Measurements from ENCODE around the gene NR1D1. TPM values are rescaled to one million over a fixed set of nuclear protein-coding genes. Genes with fewer than 3 reads are reported as not detected.

NR1D1 gene
- total RNA-seq, 1 experiment from 2014 or later = 10.7 TPM

GRCh38 chr17:40068129-40068581, 32.2 kb downstream of the NR1D1 start:
- BruUV-seq (replicated peaks) = no TSS peak
- Histone ChIP-seq H3K36me3 (ENCODE audit: low read depth) (no peaks in the 10 kb centered on the region), H3K79me2 (ENCODE audit: low read depth) (no peaks in the 10 kb centered on the region), H4K20me1 (ENCODE audit: insufficient read depth) (no peaks in the 10 kb centered on the region; the same call in 1 of the 2 replicates), H3K27me3 (ENCODE audit: insufficient read depth, low read depth) (no peaks in the 10 kb centered on the region), H3K9me2 (ENCODE audit: insufficient read depth) (no peaks in the 10 kb centered on the region), H3F3A (ENCODE audit: insufficient read depth, low read depth) (peaks cover 8% of the 10 kb centered on the region; the same call in 1 of the 2 replicates), H3K4me2 (no peak overlapping the region), H3K4me3 (no peak overlapping the region), H3K9me3 (ENCODE audit: insufficient read depth, low read depth) (no peaks in the 10 kb centered on the region), H2AFZ (no peak overlapping the region), H3K27ac (no peak overlapping the region), H3K4me1 (replicated peaks; ENCODE audit: insufficient read depth) (peaks cover 41% of the 10 kb centered on the region)
- no peak for DNase-seq
- CTCF ChIA-PET = no interaction called here
- TF ChIP-seq EZH2 (IDR thresholded peaks at IDR 0.05; ENCODE audit: low read depth) (no peak), CTCF (conservative IDR thresholded peaks at IDR 0.05) (no peak)
- intact Hi-C loops (cut with micrococcal nuclease; ENCODE audit: unreplicated experiment) = no loop called here
- POLR2A ChIA-PET (ENCODE audit: unreplicated experiment) = no interaction called here

GRCh38 chr17:40067710-40068109, 32.7 kb downstream of the NR1D1 start:
- TF ChIP-seq EZH2 (IDR thresholded peaks at IDR 0.05; ENCODE audit: low read depth) = no peak
- no peak for TF ChIP-seq CTCF (conservative IDR thresholded peaks at IDR 0.05)
- CTCF ChIA-PET = no interaction called here
- H3K9me2 ChIP-seq (ENCODE audit: insufficient read depth) = no peaks in the 10 kb centered on the region
- no peak overlapping the region for H2AFZ ChIP-seq
- H3K4me3 ChIP-seq = no peak overlapping the region
- no peak overlapping the region for H3K27ac ChIP-seq
- H3K27me3 ChIP-seq (ENCODE audit: insufficient read depth, low read depth) = no peaks in the 10 kb centered on the region
- intact Hi-C loops (cut with micrococcal nuclease; ENCODE audit: unreplicated experiment) = no loop called here
- no peaks in the 10 kb centered on the region for H3K79me2 ChIP-seq (ENCODE audit: low read depth)
- H3F3A ChIP-seq (ENCODE audit: insufficient read depth, low read depth) = peaks cover 8% of the 10 kb centered on the region; the same call in 1 of the 2 replicates
- no peak for DNase-seq
- H3K4me1 ChIP-seq (replicated peaks; ENCODE audit: insufficient read depth) = peaks cover 40% of the 10 kb centered on the region
- H4K20me1 ChIP-seq (ENCODE audit: insufficient read depth) = no peaks in the 10 kb centered on the region; the same call in 1 of the 2 replicates
- no TSS peak for BruUV-seq (replicated peaks)
- no peak overlapping the region for H3K4me2 ChIP-seq
- H3K36me3 ChIP-seq (ENCODE audit: low read depth) = no peaks in the 10 kb centered on the region
- H3K9me3 ChIP-seq (ENCODE audit: insufficient read depth, low read depth) = no peaks in the 10 kb centered on the region
- POLR2A ChIA-PET (ENCODE audit: unreplicated experiment) = no interaction called here

- TF ChIP-seq EZH2 (IDR thresholded peaks at IDR 0.05; ENCODE audit: low read depth) = no peak
- no peak for TF ChIP-seq CTCF (conservative IDR thresholded peaks at IDR 0.05)
- H3K79me2 ChIP-seq (ENCODE audit: low read depth) = no peaks in the 10 kb centered on the region
- intact Hi-C loops (cut with micrococcal nuclease; ENCODE audit: unreplicated experiment) = no loop called here
- no peak overlapping the region for H2AFZ ChIP-seq
- no peak overlapping the region; the same call in 1 of the 2 replicates for H3K4me2 ChIP-seq
- POLR2A ChIA-PET (ENCODE audit: unreplicated experiment) = interaction anchor here (0.6 kb wide), 2 partner anchors 327 to 1339 kb away, joined by 4 to 8 read pairs; no protein-coding TSS in a partner anchor
- no peak for DNase-seq
- BruUV-seq (replicated peaks) = no TSS peak
- H3K9me3 ChIP-seq (ENCODE audit: insufficient read depth, low read depth) = no peaks in the 10 kb centered on the region
- H3K9me2 ChIP-seq (ENCODE audit: insufficient read depth) = no peaks in the 10 kb centered on the region
- H3F3A ChIP-seq (ENCODE audit: insufficient read depth, low read depth) = peaks cover 8% of the 10 kb centered on the region; the same call in 1 of the 2 replicates
- H3K27ac ChIP-seq = no peak overlapping the region
- H3K36me3 ChIP-seq (ENCODE audit: low read depth) = no peaks in the 10 kb centered on the region
- CTCF ChIA-PET = interaction anchor here (1.6 kb wide), 1 partner anchor 8 kb away, joined by 4 read pairs; no protein-coding TSS in a partner anchor
- H3K4me1 ChIP-seq (replicated peaks; ENCODE audit: insufficient read depth) = peaks cover 24% of the 10 kb centered on the region; the same call in 1 of the 2 replicates
- no peak overlapping the region for H3K4me3 ChIP-seq
- peaks cover 5% of the 10 kb centered on the region; the same call in 1 of the 2 replicates for H3K27me3 ChIP-seq (ENCODE audit: insufficient read depth, low read depth)
- H4K20me1 ChIP-seq (ENCODE audit: insufficient read depth) = no peaks in the 10 kb centered on the region; the same call in 1 of the 2 replicates
Observed at GRCh38 chr17:40065769-40066510, 34.4 kb downstream of the NR1D1 start.
